HFF-Myc (cell line): ENCODE data around the gene XYLB.

Experiments
- DNase-seq: peaks from one replicate; pipeline ENCODE4 v3.0.0-alpha.2; 2011; ENCODE audit warnings: low read depth; ENCODE audit errors: extremely low read depth
- H3K4me3 ChIP-seq: replicated peaks from 2 replicates; pipeline ENCODE4 v1.5.1; 2011; ENCODE audit warnings: low read depth, mild to moderate bottlenecking, control low read depth, low read length
- TF ChIP-seq, protein P1 (sequence below): IDR thresholded peaks from 2 replicates; pipeline ENCODE4 v1.5.1; 2012; ENCODE audit warnings: mild to moderate bottlenecking, low read depth, low read length, control low read depth; ENCODE audit errors: missing control alignments

The XYLB gene

DNA sequence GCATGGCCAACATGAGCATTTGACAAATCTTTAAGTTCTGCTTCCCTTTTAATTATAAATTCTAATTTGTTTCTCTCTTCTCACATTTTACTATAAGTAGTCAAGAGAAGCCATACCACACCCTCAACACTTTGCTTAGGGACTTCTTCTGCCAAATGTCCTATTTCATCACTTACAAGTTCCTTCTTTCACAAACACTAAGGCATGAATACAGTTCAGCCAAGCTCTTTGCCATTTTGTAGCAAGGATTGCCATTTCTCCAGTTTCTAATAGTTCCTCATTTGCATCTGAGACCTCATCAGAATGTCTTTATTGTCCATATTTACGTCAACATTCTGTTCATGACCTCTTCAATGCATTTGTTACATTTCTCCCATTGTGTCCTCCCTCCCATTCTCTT lies 35.1 kb upstream of the XYLB start:
- no peak overlapping the region for H3K4me3 ChIP-seq
- TF ChIP-seq, protein P1, sequence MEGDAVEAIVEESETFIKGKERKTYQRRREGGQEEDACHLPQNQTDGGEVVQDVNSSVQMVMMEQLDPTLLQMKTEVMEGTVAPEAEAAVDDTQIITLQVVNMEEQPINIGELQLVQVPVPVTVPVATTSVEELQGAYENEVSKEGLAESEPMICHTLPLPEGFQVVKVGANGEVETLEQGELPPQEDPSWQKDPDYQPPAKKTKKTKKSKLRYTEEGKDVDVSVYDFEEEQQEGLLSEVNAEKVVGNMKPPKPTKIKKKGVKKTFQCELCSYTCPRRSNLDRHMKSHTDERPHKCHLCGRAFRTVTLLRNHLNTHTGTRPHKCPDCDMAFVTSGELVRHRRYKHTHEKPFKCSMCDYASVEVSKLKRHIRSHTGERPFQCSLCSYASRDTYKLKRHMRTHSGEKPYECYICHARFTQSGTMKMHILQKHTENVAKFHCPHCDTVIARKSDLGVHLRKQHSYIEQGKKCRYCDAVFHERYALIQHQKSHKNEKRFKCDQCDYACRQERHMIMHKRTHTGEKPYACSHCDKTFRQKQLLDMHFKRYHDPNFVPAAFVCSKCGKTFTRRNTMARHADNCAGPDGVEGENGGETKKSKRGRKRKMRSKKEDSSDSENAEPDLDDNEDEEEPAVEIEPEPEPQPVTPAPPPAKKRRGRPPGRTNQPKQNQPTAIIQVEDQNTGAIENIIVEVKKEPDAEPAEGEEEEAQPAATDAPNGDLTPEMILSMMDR = no peak
- no peak for DNase-seq

DNA sequence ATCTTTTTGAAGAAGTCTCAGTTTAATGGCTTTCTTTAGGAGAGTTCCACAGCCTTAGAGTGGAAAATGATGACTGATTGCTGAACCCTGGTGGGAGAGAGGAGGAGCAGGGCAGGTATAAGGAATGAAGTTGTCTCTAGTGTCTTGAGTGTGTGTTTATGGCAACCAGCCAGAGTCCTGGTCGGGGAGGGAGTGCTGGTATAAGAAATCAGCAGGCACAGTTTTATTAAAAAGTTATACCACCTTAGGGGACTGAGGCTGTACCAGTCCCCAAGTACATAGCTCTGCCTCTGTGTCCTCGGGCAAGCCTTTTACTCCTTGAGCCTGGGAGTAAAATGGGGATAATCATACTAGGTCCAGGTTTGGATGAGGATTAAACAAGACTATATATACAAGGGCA lies 34.6 kb upstream of the XYLB start:
- TF ChIP-seq, protein P1 = no peak
- no peak for DNase-seq
- H3K4me3 ChIP-seq = no peak overlapping the region

DNA sequence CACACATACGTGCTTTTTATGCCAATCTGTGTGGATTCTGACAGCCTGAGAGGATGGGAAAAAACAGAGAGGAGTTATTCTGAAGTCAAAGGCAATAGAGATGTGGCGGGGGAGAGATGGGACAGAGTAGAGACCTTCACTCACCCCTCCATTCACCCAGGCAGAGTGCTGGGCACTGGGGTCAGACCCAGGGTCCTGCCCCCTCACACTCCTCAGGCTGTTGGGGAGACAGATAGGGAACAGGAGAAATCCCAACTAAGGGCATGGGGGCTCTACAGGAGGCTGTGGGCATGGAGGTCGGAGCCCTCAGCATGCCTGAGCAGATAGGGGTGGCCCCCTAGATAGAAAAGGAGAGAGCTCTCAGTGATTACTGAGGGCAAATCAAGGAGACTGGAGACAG lies 34.2 kb upstream of the XYLB start:
- no peak for DNase-seq
- TF ChIP-seq, protein P1 = no peak
- no peak overlapping the region for H3K4me3 ChIP-seq

DNA sequence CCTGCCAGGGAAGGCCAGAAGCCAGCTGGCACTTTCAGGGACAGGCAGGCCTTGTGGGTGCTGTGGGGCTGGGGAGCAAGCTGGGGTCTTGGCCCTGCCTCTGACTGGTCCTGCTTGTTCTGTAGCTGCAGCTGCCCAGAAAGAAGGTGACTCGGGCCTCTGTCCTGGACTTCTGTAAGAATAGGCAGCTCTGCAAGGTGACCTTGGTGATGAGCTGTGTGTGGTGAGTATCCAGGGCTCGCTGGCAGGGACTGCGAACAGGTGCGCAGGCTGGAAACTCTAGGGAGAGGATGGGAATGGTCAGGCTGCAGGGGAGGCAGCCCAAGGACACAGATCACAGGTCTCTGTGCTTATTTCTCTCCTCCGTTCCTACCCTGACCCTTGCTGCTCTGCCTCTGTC lies 33.3 kb upstream of the XYLB start:
- DNase-seq = no peak
- no peak overlapping the region for H3K4me3 ChIP-seq
- TF ChIP-seq, protein P1 = no peak

DNA sequence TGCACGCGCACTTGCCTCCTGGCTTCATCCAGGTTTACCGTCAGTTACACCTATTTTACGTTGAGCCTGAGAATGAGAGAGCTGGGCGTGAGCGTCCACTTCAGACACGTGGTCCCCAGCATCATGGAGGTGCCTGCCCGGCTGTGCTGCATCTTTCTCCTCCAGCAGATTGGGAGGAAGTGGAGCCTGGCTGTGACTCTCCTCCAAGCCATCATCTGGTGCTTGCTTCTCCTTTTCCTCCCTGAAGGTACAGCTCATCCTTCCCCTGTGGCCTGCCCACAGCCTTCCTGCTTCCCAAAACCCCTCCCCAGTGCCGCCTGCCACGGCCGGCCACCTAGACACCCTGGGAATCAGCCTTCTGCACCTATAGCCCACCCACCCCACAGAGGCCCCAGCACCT lies 32.9 kb upstream of the XYLB start:
- TF ChIP-seq, protein P1 = no peak
- DNase-seq = no peak

DNA sequence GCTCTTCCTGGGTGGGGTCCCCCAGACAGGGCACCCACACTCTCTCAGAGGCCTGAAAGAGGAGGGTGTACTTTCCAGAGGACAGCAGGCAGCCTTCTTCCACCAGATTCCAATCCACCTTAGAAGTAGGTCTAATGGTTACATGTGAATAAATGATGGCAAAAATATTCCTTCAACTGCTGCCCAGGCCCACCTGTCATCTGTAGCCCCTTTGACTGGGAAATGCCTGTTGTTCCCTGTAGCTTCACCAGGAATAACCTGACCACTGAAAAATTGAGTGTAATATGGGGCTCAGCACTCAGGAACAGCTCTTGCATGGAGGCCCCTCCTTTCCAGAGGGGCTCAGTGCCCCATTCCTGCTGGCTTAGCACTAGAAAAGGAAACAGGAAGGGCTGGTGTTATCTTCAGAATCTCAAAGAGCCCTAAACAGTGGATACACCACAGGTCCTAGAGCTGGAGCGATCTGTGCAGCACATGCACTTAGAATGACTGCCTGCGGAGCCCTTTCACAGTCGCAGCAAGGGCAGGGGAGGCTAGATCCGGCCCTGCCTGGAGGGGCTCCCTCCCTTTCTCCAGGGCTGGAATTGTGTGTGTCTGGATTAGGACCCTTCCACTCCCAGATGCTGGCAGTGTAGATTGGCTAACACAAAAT lies 32.3 kb upstream of the XYLB start:
- TF ChIP-seq, protein P1 = no peak
- H3K4me3 ChIP-seq = no peak overlapping the region
- no peak for DNase-seq

More for the DNA sequence above, 32.9 kb upstream of the XYLB start:
- H3K4me3 ChIP-seq = no peak overlapping the region

DNA sequence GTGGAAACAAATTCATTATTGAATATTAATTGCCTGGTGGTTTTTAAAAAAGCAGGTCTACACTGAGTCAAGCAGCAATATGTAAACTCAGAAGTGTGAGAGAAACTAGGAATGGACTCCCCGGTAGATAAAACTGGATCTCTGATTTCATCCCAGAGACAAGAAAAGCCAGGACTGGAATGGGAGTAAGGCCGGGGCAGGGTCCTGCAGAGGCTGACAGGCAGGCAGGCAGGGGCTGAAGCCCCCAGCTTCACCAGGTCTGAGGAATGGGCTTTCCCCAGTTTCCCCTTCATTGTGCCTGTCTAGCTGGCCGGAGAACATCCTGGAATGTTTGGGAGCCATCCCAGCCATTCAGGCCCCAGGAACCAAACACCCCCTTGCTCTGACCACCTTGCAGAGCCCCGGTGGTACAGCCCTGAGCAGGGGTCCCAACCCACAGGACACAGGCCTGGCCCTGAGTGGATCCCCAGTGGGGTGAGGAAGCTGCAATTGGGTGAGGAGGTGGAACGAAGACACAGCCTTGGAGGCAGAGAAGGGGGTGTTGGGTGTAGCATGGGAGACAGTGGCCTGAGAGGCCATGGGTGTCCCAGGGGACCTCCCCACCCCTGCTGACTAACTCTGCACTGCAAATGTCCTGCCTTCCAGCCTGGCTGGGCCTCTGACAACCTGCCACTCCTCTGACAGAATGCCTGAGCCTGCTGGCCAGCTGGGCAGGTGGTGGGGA lies 31.7 kb upstream of the XYLB start:
- H3K4me3 ChIP-seq = no peak overlapping the region
- TF ChIP-seq, protein P1 = no peak
- DNase-seq = no peak
